HEK293 (cell line): ENCODE measurements around the gene S100A10.

Source experiments
- CTCF ChIP-seq: fragments of 450-650 bp; formaldehyde crosslinking; IDR thresholded peaks from 2 replicates; pipeline ENCODE4 v1.5.1; 2016; ENCODE audit warnings: missing biosample characterization, missing genetic modification characterization
- HOXA7 ChIP-seq: sonication (generic); formaldehyde crosslinking; IDR thresholded peaks from 2 replicates; pipeline ENCODE4 v1.8.1; 2022; ENCODE audit warnings: missing genetic modification reagents, borderline replicate concordance
- KLF16 ChIP-seq: fragments of 450-650 bp; formaldehyde crosslinking; IDR thresholded peaks from 2 replicates; pipeline ENCODE4 v1.5.1; 2017; ENCODE audit warnings: missing biosample characterization, missing genetic modification characterization
- PRDM4 ChIP-seq: fragments of 450-650 bp; formaldehyde crosslinking; IDR thresholded peaks from 2 replicates; pipeline ENCODE4 v1.5.1; 2017; ENCODE audit warnings: missing biosample characterization, missing genetic modification characterization
- SCRT1 ChIP-seq: fragments of 450-650 bp; formaldehyde crosslinking; IDR thresholded peaks from 2 replicates; pipeline ENCODE4 v1.5.1; 2016; ENCODE audit warnings: missing biosample characterization, missing genetic modification characterization, borderline replicate concordance
- TCF7L2 ChIP-seq: IDR thresholded peaks from 2 replicates; pipeline ENCODE4 v1.6.1; 2011; ENCODE audit warnings: low read depth, mild to moderate bottlenecking, inconsistent platforms, low read length, moderate library complexity, borderline replicate concordance
- ZEB2 ChIP-seq: fragments of 450-650 bp; formaldehyde crosslinking; IDR thresholded peaks from 2 replicates; pipeline ENCODE4 v1.5.1; 2016; ENCODE audit warnings: missing biosample characterization, missing genetic modification characterization
- ZNF112 ChIP-seq: fragments of 450-650 bp; formaldehyde crosslinking; IDR thresholded peaks from 2 replicates; pipeline ENCODE4 v1.5.0; 2017; ENCODE audit warnings: missing biosample characterization, missing genetic modification characterization
- ZNF623 ChIP-seq: fragments of 450-650 bp; formaldehyde crosslinking; IDR thresholded peaks from 2 replicates; pipeline ENCODE4 v1.5.1; 2016; ENCODE audit warnings: missing biosample characterization, missing genetic modification characterization
- ZNF777 ChIP-seq: fragments of 450-650 bp; formaldehyde crosslinking; IDR thresholded peaks from 2 replicates; pipeline ENCODE4 v1.5.1; 2017; ENCODE audit warnings: missing biosample characterization, missing genetic modification characterization, borderline replicate concordance

GRCh38 chr1:151991663-151992302 is 1.9 kb downstream of the S100A10 start:
- no peak for TF ChIP-seq KLF16 (tag by site-specific recombination)
- TF ChIP-seq ZNF623 (tag by site-specific recombination): no peak
- TF ChIP-seq SCRT1: no peak
- TF ChIP-seq TCF7L2: no peak
- 0 out of 2 replicates have a peak, but pooled peaks have one; percentile 9 for TF ChIP-seq PRDM4
- no peak for TF ChIP-seq ZNF112 (tag by site-specific recombination)
- TF ChIP-seq CTCF (tag by site-specific recombination): no peak
- TF ChIP-seq HOXA7: no peak
- TF ChIP-seq ZEB2 (tag by site-specific recombination): no peak
- TF ChIP-seq ZNF777 (tag by site-specific recombination): no peak
